Peyer's patch (tissue), 4 donors: ENCODE measurements around the gene RGL1. TPM values are rescaled to one million over a fixed set of nuclear protein-coding genes. Genes with fewer than 3 reads are reported as not detected.

ENCODE experiments used
- DNase-seq, 3 donors: peaks; one replicate each; pipeline ENCODE4 v3.0.0-alpha.2; 2017 to 2019
- H3K27ac ChIP-seq, 4 donors: fragments of 200-600 bp; sonication (generic); one replicate each; pipeline ENCODE4 v1.5.1; 2016 to 2019
- H3K27me3 ChIP-seq, 2 donors: fragments of 200-600 bp; sonication (generic); one replicate each; pipeline ENCODE4 v1.5.1; 2019
- H3K36me3 ChIP-seq, 3 donors: fragments of 200-600 bp; sonication (generic); one replicate each; pipeline ENCODE4 v1.5.1; 2016 to 2019
- H3K4me1 ChIP-seq, 4 donors: fragments of 200-600 bp; sonication (generic); one replicate each; pipeline ENCODE4 v1.5.1; 2016 to 2019
- H3K4me3 ChIP-seq, 4 donors: fragments of 200-600 bp; sonication (generic); 1 replicate in 3 of 4; 2 replicates in 1 of 4; pipeline ENCODE4 v1.5.1; 2016 to 2019; ENCODE audit warnings: mild to moderate bottlenecking in 1 of 4
- H3K9me3 ChIP-seq, 4 donors: fragments of 200-600 bp; sonication (generic); one replicate each; pipeline ENCODE4 v1.5.1; 2016 to 2019; ENCODE audit warnings: mild to moderate bottlenecking in 1 of 4
- POLR2A ChIP-seq, 2 donors: fragments of 450-650 bp; IDR thresholded peaks; one replicate each; pipeline ENCODE4 v1.5.1; 2017; ENCODE audit warnings: antibody characterized with exemption in 2 of 2, mild to moderate bottlenecking in 2 of 2, moderate library complexity in 2 of 2
- total RNA-seq, 4 donors: library from RNA; depleted of rRNA; stranded (reverse); fragments of >200 nt; gene quantifications; one replicate each; pipeline ENCODE4 v1.1.0, GENCODE V29; 2016
- TF ChIP-seq, protein P1 (sequence below), 6 experiments: fragments of 450-650 bp in 4 of 6; fragments of 200-600 bp in 2 of 6; sonication (generic) in 1 of 6; IDR thresholded peaks; one replicate each; pipeline ENCODE4 v1.5.1; 2017 to 2019; ENCODE audit warnings: antibody characterized with exemption in 6 of 6, mild to moderate bottlenecking in 3 of 6, moderate library complexity in 1 of 6

Gene RGL1
- total RNA-seq, 4 donors from 2014 or later = 8.9 to 32.2 (median 13.2) TPM

DNA sequence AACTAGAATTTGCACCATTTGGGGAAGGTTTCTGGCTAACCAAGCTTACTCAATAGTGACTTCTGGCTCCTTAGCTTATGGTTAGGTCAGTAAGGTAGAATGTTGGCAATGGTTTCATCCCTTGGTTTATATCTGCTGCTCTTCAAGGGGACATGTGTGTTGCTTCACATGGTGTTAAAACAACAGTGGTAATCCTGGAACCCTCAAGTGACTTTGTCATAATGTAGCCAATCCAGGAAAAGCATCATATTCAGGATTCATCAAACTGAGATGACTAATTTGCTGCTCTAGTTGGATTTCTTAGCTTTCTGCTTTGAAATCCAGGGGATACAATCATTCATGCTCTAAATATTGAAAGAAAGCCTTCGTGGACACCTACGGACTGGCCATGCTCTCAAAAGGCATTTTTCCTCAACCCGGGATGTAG is 108.7 kb downstream of the RGL1 start:
- TF ChIP-seq, protein P1, sequence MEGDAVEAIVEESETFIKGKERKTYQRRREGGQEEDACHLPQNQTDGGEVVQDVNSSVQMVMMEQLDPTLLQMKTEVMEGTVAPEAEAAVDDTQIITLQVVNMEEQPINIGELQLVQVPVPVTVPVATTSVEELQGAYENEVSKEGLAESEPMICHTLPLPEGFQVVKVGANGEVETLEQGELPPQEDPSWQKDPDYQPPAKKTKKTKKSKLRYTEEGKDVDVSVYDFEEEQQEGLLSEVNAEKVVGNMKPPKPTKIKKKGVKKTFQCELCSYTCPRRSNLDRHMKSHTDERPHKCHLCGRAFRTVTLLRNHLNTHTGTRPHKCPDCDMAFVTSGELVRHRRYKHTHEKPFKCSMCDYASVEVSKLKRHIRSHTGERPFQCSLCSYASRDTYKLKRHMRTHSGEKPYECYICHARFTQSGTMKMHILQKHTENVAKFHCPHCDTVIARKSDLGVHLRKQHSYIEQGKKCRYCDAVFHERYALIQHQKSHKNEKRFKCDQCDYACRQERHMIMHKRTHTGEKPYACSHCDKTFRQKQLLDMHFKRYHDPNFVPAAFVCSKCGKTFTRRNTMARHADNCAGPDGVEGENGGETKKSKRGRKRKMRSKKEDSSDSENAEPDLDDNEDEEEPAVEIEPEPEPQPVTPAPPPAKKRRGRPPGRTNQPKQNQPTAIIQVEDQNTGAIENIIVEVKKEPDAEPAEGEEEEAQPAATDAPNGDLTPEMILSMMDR (IDR thresholded peaks at IDR 0.05) = no peak
- no peak for TF ChIP-seq POLR2A (IDR thresholded peaks at IDR 0.05)
- no peaks in the 10 kb centered on the region for H3K27me3 ChIP-seq
- no peak for DNase-seq
- H3K27ac ChIP-seq = no peak overlapping the region
- peaks cover 0 to 7% (median 3%) of the 10 kb centered on the region in 4 donors for H3K4me1 ChIP-seq
- H3K4me3 ChIP-seq = no peak overlapping the region
- H3K9me3 ChIP-seq = no peaks in the 10 kb centered on the region
- peaks cover 0 to 29% (median 0%) of the 10 kb centered on the region in 3 donors for H3K36me3 ChIP-seq

DNA sequence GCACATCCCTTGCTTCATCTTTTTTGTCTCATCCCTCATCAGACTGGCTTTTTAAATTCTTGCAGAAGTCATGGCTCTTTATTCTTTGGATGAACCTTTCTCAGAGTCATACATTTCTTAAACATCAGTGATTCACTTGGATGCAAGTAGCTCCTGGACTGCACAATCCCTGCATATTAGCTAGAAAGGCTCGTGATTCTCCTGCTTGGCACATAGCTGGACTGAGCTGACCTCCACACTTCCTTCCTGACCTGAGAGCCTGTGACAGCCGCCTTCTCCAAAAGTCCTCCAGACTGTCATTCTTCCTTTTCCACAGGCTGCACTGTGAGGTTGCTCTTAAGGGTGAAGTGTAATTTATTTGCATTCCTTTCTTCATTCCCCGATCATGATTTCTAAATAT is 109.4 kb downstream of the RGL1 start:
- peaks cover 0 to 28% (median 0%) of the 10 kb centered on the region in 3 donors for H3K36me3 ChIP-seq

GRCh38 chr1:183914891-183915290 is 110.0 kb downstream of the RGL1 start:
- no peaks in the 10 kb centered on the region for H3K9me3 ChIP-seq
- H3K4me3 ChIP-seq = no peak overlapping the region
- peaks cover 0 to 7% (median 3%) of the 10 kb centered on the region in 4 donors for H3K4me1 ChIP-seq
- peaks cover 0 to 28% (median 0%) of the 10 kb centered on the region in 3 donors for H3K36me3 ChIP-seq
- no peaks in the 10 kb centered on the region for H3K27me3 ChIP-seq
- TF ChIP-seq, protein P1 (IDR thresholded peaks at IDR 0.05) = no peak
- no peak for TF ChIP-seq POLR2A (IDR thresholded peaks at IDR 0.05)
- DNase-seq = no peak
- no peak overlapping the region for H3K27ac ChIP-seq

More for the DNA sequence above, 109.4 kb downstream of the RGL1 start:
- no peak for TF ChIP-seq POLR2A (IDR thresholded peaks at IDR 0.05)
- TF ChIP-seq, protein P1 (IDR thresholded peaks at IDR 0.05) = no peak
- Histone ChIP-seq H3K27me3 (no peaks in the 10 kb centered on the region), H3K4me3 (no peak overlapping the region), H3K9me3 (no peaks in the 10 kb centered on the region), H3K27ac (no peak overlapping the region), H3K4me1 (peaks cover 0 to 7% (median 3%) of the 10 kb centered on the region in 4 donors)
- no peak for DNase-seq

DNA sequence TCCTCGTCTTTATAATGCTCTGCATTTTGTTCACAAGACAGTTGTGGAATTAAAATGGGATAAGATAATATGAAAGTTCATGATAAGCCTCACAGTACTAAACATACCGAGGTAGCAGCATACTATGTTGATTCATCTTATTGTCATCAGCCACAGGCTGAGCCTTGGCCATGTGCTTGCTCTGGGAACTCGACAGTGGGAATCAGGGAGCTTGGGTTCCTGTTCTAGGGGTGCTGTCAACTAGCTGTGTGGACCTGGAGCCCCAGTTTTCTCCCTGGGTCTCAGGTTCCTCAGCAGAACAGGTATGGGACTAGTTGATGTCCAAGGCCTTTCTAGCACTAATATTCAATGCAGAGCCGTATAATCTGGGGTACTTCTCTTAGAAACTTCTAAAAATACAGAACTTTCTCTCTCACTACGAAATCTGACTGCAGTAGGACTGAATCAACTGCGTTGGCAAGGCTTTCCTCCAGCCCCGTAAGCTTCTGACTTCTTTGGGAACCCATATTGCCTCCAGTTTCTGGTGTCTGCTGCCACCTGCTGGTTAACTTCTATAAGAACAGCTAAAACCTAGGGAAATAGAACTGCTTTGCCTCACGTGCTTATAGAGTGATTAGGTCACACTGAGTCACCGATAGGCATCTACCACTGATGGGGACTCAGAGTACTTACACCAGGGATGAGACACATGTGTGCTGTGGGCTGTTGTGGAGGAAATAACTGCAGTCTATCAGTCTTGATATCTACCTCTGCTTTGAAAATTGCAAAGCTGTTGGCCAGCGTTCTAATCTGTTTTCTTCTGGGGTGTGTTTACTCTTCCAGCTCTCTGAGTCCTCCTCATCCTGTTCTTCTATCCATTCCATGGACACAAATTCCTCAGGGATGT is 110.9 kb downstream of the RGL1 start:
- H3K36me3 ChIP-seq = peaks cover 0 to 28% (median 0%) of the 10 kb centered on the region in 3 donors
- no peak for TF ChIP-seq POLR2A (IDR thresholded peaks at IDR 0.05)
- TF ChIP-seq, protein P1 (IDR thresholded peaks at IDR 0.05) = peak; percentile 65 to 97 (median 90)
- no peaks in the 10 kb centered on the region for H3K9me3 ChIP-seq
- peak in 2 of 3 donors; percentile 41 to 88 for DNase-seq
- H3K4me3 ChIP-seq = no peak overlapping the region
- H3K27me3 ChIP-seq = no peaks in the 10 kb centered on the region
- peaks cover 0 to 7% (median 3%) of the 10 kb centered on the region in 4 donors for H3K4me1 ChIP-seq
- H3K27ac ChIP-seq = peak overlapping the region in 3 of 4 donors; percentile 1 to 61 (median 2)

DNA sequence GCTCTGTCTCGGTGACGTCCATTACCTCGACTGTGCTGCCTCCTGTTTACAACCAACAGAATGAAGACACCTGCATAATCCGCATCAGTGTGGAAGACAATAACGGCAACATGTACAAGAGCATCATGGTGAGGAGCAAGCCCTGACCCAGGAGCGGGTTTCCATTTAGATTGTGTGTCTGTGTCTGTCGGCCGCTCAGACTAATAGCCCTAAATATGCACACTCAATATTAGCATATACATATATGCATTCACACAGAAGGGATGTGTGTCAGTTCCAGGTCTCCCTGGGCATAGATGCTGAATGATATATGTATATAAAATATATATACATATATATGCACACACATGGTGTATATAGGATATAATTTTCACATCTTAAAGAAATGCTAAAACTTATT is 111.7 kb downstream of the RGL1 start:
- no peak overlapping the region for H3K4me3 ChIP-seq
- no peak for DNase-seq
- H3K27ac ChIP-seq = peak overlapping the region in 1 of 4 donors; percentile 61
- no peaks in the 10 kb centered on the region for H3K9me3 ChIP-seq
- H3K27me3 ChIP-seq = no peaks in the 10 kb centered on the region
- TF ChIP-seq, protein P1 (IDR thresholded peaks at IDR 0.05) = no peak
- no peak for TF ChIP-seq POLR2A (IDR thresholded peaks at IDR 0.05)
- H3K4me1 ChIP-seq = peaks cover 0 to 6% (median 3%) of the 10 kb centered on the region in 4 donors
- peaks cover 0 to 28% (median 0%) of the 10 kb centered on the region in 3 donors for H3K36me3 ChIP-seq
